OCI-LY7 (cell line): ENCODE results near the gene ZNF284. TPM values are rescaled to one million over a fixed set of nuclear protein-coding genes. Genes with fewer than 3 reads are reported as not detected.
A peak's percentile ranks its signal among the peaks of the same experiment; 100 is the strongest.

ENCODE experiments used
- BruUV-seq: library from RNA; stranded (reverse); fragments of 400-500 nt; replicated peaks from 2 replicates; lab custom pipeline; 2021; lab: Mats Ljungman, UMichigan
- CTCF ChIA-PET: fragments of 300-600 bp; sonication (Branson Sonifier 250); formaldehyde crosslinking; loops from one replicate; lab custom pipeline; 2022; ENCODE audit warnings: antibody characterized with exemption; ENCODE audit not compliant: unreplicated experiment; lab: Charles Lee
- POLR2A ChIA-PET: fragments of 300-600 bp; sonication (Branson Sonifier 250); formaldehyde crosslinking; loops from one replicate; lab custom pipeline; 2022; ENCODE audit warnings: antibody characterized with exemption; lab: Charles Lee
- DNase-seq: peaks from one replicate; pipeline ENCODE4 v3.0.0-alpha.2; 2015; ENCODE audit warnings: low spot score
- H2AFZ ChIP-seq: fragments of 200-600 bp; sonication (generic), shearing (Covaris generic); 2 replicates; pipeline ENCODE4 v1.6.1; 2014; ENCODE audit warnings: mild to moderate bottlenecking, antibody characterized with exemption, low read length, moderate library complexity
- H3K27ac ChIP-seq: fragments of 200-600 bp; sonication (generic); 2 replicates; pipeline ENCODE4 v1.5.1; 2014; ENCODE audit warnings: mixed run types, low read depth, mild to moderate bottlenecking, moderate library complexity, low read length, inconsistent platforms; ENCODE audit not compliant: poor library complexity, severe bottlenecking
- H3K36me3 ChIP-seq: fragments of 200-600 bp; sonication (generic); 2 replicates; pipeline ENCODE4 v1.6.1; 2014; ENCODE audit warnings: mild to moderate bottlenecking, antibody characterized with exemption, low read length, moderate library complexity, mixed read lengths; ENCODE audit not compliant: insufficient read depth
- H3K4me1 ChIP-seq: fragments of 200-600 bp; sonication (generic); 2 replicates; pipeline ENCODE4 v1.5.1; 2014; ENCODE audit warnings: mild to moderate bottlenecking, low read length; ENCODE audit not compliant: insufficient read depth, poor library complexity, severe bottlenecking
- H3K4me2 ChIP-seq: fragments of 200-600 bp; sonication (generic); 2 replicates; pipeline ENCODE4 v1.6.1; 2014; ENCODE audit warnings: mild to moderate bottlenecking, low read length
- H3K4me3 ChIP-seq: fragments of 200-600 bp; sonication (generic); 2 replicates; pipeline ENCODE4 v1.5.1; 2014; ENCODE audit warnings: mild to moderate bottlenecking, low read depth, low read length; ENCODE audit not compliant: poor library complexity, severe bottlenecking
- H3K79me2 ChIP-seq: fragments of 200-600 bp; sonication (generic); 2 replicates; pipeline ENCODE4 v1.6.1; 2016; ENCODE audit warnings: low read depth, mild to moderate bottlenecking, low read length, moderate library complexity, mixed read lengths; ENCODE audit not compliant: insufficient read depth
- H3K9me2 ChIP-seq: fragments of 200-600 bp; sonication (generic); 2 replicates; pipeline ENCODE4 v1.6.1; 2016; ENCODE audit warnings: mild to moderate bottlenecking, low read length, mixed read lengths; ENCODE audit not compliant: insufficient read depth
- H3K9me3 ChIP-seq: fragments of 200-600 bp; sonication (generic); 2 replicates; pipeline ENCODE4 v1.6.1; 2014; ENCODE audit warnings: mild to moderate bottlenecking, mixed run types, low read length, mixed read lengths
- H4K20me1 ChIP-seq: fragments of 200-600 bp; sonication (generic); 2 replicates; pipeline ENCODE4 v1.6.1; 2014; ENCODE audit warnings: mild to moderate bottlenecking, antibody characterized with exemption, low read length, moderate library complexity, mixed read lengths; ENCODE audit not compliant: insufficient read depth
- CTCF ChIP-seq: fragments of 200-600 bp; sonication (generic); conservative IDR thresholded peaks from 2 replicates; pipeline ENCODE4 v1.5.1; 2014; ENCODE audit warnings: mild to moderate bottlenecking, antibody characterized with exemption, low read length, moderate library complexity, mixed read lengths
- EZH2phosphoT487 ChIP-seq: fragments of 200-600 bp; sonication (generic); IDR thresholded peaks from 2 replicates; pipeline ENCODE4 v1.6.1; 2018; ENCODE audit warnings: low read depth, borderline replicate concordance, mild to moderate bottlenecking, mixed run types, antibody characterized with exemption, low read length, moderate library complexity, mixed read lengths
- intact Hi-C: fragments of 100-400 bp; cut with micrococcal nuclease; formaldehyde crosslinking; loops from one replicate; pipeline ENCODE4 v1.10.0; 2022; ENCODE audit not compliant: unreplicated experiment
- total RNA-seq, 2 experiments: library from RNA; depleted of rRNA in 1 of 2; stranded (reverse); fragments of >200 nt in 1 of 2; shearing (Covaris generic) in 1 of 2; gene quantifications; 2 replicates each; pipeline ENCODE4 v1.2.3, GENCODE V29; 2014 to 2022

The ZNF284 gene
- total RNA-seq, 2 experiments from 2014 or later, result not detected

GRCh38 chr19:44093931-44094765, 22.2 kb downstream of the ZNF284 start, which contains the start of gene ZNF224:
Gene ZNF224 (plus strand): TSS chr19:44094361. CDS start chr19:44097874, 3,513 bp downstream.
- intact Hi-C loops, result loop anchor here (1.0 to 10.0 kb wide), 3 partner anchors 19 to 121 kb away; partner anchors contain the start of genes ZNF225, ZNF227 and ZNF230
- POLR2A ChIA-PET, result interaction anchor here (0.6 to 1.1 kb wide), 2 partner anchors 211 to 426 kb away, joined by 3 read pairs; partner anchors contain the start of gene ZNF235
- Histone ChIP-seq H3K9me3 (no peaks in the 10 kb centered on the region), H2AFZ (peak within 1 kb of the TSS; percentile 100), H3K79me2 (peaks cover 9% of the 10 kb centered on the region; the same call in 1 of the 2 replicates), H4K20me1 (no peaks in the 10 kb centered on the region), H3K4me2 (peak within 1 kb of the TSS; percentile 88), H3K4me1 (peaks cover 11% of the 10 kb centered on the region), H3K9me2 (no peaks in the 10 kb centered on the region), H3K27ac (peak within 1 kb of the TSS; percentile 19), H3K36me3 (peaks cover 29% of the 10 kb centered on the region), H3K4me3 (peak within 1 kb of the TSS; percentile 92)
- TF ChIP-seq EZH2phosphoT487 (no peak), CTCF (no peak)
- DNase-seq, result peak; percentile 92
- CTCF ChIA-PET, result no interaction called here
- no TSS peak for BruUV-seq

GRCh38 chr19:44107751-44108150, 35.8 kb downstream of the ZNF284 start:
- Histone ChIP-seq H3K4me2 (no peak overlapping the region), H3K4me1 (peaks cover 8% of the 10 kb centered on the region), H3K79me2 (no peaks in the 10 kb centered on the region), H3K36me3 (peaks cover 49% of the 10 kb centered on the region), H3K4me3 (no peak overlapping the region), H4K20me1 (no peaks in the 10 kb centered on the region), H3K9me3 (no peaks in the 10 kb centered on the region), H2AFZ (no peak overlapping the region), H3K9me2 (0 out of 2 replicates have a peak, but pooled peaks cover 3% of the 10 kb centered on the region), H3K27ac (no peak overlapping the region)
- no TSS peak for BruUV-seq
- TF ChIP-seq EZH2phosphoT487 (no peak), CTCF (no peak)
- ChIA-PET CTCF (no interaction called here), POLR2A (no interaction called here)
- DNase-seq, result no peak
- intact Hi-C loops, result loop anchor here (2.0 kb wide), 1 partner anchor 57 kb away; the partner anchor contains the start of gene ZNF226
